ENCODE results near the gene PEX12.
"Not testable (repeated sequence)": the region's sequence is repeated elsewhere in the genome, so short reads cannot be mapped to it uniquely, and the experiment has no call there.

PEX12 gene

GRCh38 chr17:35531160-35531559 lies 47.2 kb downstream of the PEX12 start:
- Mint-ChIP-seq H3K36me3 (ENCODE audit: low read depth) (no peaks in the 10 kb centered on the region), H3K27ac (no peak overlapping the region), H3K4me3 (no peak overlapping the region), H3K27me3 (ENCODE audit: low read depth, poor library complexity) (peaks cover 26% of the 10 kb centered on the region), H3K9me3 (peaks cover 22% of the 10 kb centered on the region), H3K4me1 (no peaks in the 10 kb centered on the region)
- no peak for TF ChIP-seq CTCF (IDR thresholded peaks at IDR 0.05)
- DNase-seq: no peak

GRCh38 chr17:35529866-35530265 lies 48.5 kb downstream of the PEX12 start:
- Mint-ChIP-seq H3K4me1 (no peaks in the 10 kb centered on the region), H3K4me3 (no peak overlapping the region), H3K27ac (no peak overlapping the region), H3K27me3 (ENCODE audit: low read depth, poor library complexity) (peaks cover 38% of the 10 kb centered on the region), H3K9me3 (peaks cover 26% of the 10 kb centered on the region), H3K36me3 (ENCODE audit: low read depth) (no peaks in the 10 kb centered on the region)
- no peak for TF ChIP-seq CTCF (IDR thresholded peaks at IDR 0.05)
- DNase-seq: no peak

GRCh38 chr17:35529326-35529725 lies 49.0 kb downstream of the PEX12 start:
- peaks cover 43% of the 10 kb centered on the region for H3K27me3 Mint-ChIP-seq (ENCODE audit: low read depth, poor library complexity)
- peaks cover 27% of the 10 kb centered on the region for H3K9me3 Mint-ChIP-seq
- not testable (repeated sequence) for DNase-seq; H3K27ac Mint-ChIP-seq; H3K36me3 Mint-ChIP-seq (ENCODE audit: low read depth); H3K4me1 Mint-ChIP-seq; H3K4me3 Mint-ChIP-seq

All from nephron progenitor cell (in vitro differentiated cells).